Kidney epithelial cell (primary cell): Measurements from ENCODE around the gene NT5C1B. TPM values are rescaled to one million over a fixed set of nuclear protein-coding genes. Genes with fewer than 3 reads are reported as not detected.

Experiments
- DNase-seq: peaks from one replicate; pipeline ENCODE4 v3.0.0-alpha.2; 2010; ENCODE audit warnings: low read depth
- H3K27me3 ChIP-seq: 2 replicates; pipeline ENCODE4 v1.6.0; 2011; ENCODE audit warnings: low read length; ENCODE audit not compliant: control insufficient read depth, insufficient read depth
- H3K36me3 ChIP-seq: 2 replicates; pipeline ENCODE4 v1.5.1; 2011; ENCODE audit warnings: low read length; ENCODE audit not compliant: control insufficient read depth, insufficient read depth
- H3K4me3 ChIP-seq: 2 replicates; pipeline ENCODE4 v1.5.1; 2011; ENCODE audit warnings: low read depth, mild to moderate bottlenecking, control low read depth, low read length
- CTCF ChIP-seq: IDR thresholded peaks from 2 replicates; pipeline ENCODE4 v1.5.1; 2011; ENCODE audit warnings: mild to moderate bottlenecking, moderate library complexity, low read length, control low read depth, inconsistent platforms; ENCODE audit not compliant: insufficient read depth, poor library complexity, severe bottlenecking
- total RNA-seq: library from RNA; depleted of rRNA; stranded (reverse); fragments of >200 nt; gene quantifications from 2 replicates; pipeline ENCODE4 v1.2.3, GENCODE V29; 2015

NT5C1B gene
- total RNA-seq, 1 donor from 2014 or later = not detected

- Histone ChIP-seq H3K4me3 (no peak overlapping the region), H3K27me3 (no peaks in the 10 kb centered on the region), H3K36me3 (no peaks in the 10 kb centered on the region)
- no peak for DNase-seq
- no peak for TF ChIP-seq CTCF
These were observed 38.9 kb downstream of the NT5C1B start for GRCh38 chr2:18550433-18550832.

- no peak for TF ChIP-seq CTCF
- Histone ChIP-seq H3K4me3 (no peak overlapping the region), H3K36me3 (no peaks in the 10 kb centered on the region), H3K27me3 (no peaks in the 10 kb centered on the region)
- no peak for DNase-seq
These were observed 40.3 kb downstream of the NT5C1B start for GRCh38 chr2:18549083-18549482.

GRCh38 chr2:18548621-18549020 is 40.7 kb downstream of the NT5C1B start:
- TF ChIP-seq CTCF = no peak
- no peaks in the 10 kb centered on the region for H3K27me3 ChIP-seq
- H3K36me3 ChIP-seq = no peaks in the 10 kb centered on the region
- no peak overlapping the region for H3K4me3 ChIP-seq
- no peak for DNase-seq

- no peak for DNase-seq
- no peak overlapping the region for H3K4me3 ChIP-seq
- TF ChIP-seq CTCF = no peak
- H3K27me3 ChIP-seq = no peaks in the 10 kb centered on the region
- no peaks in the 10 kb centered on the region for H3K36me3 ChIP-seq
These were observed 42.8 kb downstream of the NT5C1B start for GRCh38 chr2:18546567-18546966.

- no peaks in the 10 kb centered on the region for H3K36me3 ChIP-seq
- H3K27me3 ChIP-seq = no peaks in the 10 kb centered on the region
- H3K4me3 ChIP-seq = no peak overlapping the region
- DNase-seq = no peak
- no peak for TF ChIP-seq CTCF
These were observed 44.0 kb downstream of the NT5C1B start for GRCh38 chr2:18545384-18545783.

GRCh38 chr2:18544171-18544570 is 45.2 kb downstream of the NT5C1B start:
- no peak for DNase-seq
- TF ChIP-seq CTCF = no peak
- no peak overlapping the region for H3K4me3 ChIP-seq
- H3K36me3 ChIP-seq = no peaks in the 10 kb centered on the region
- H3K27me3 ChIP-seq = no peaks in the 10 kb centered on the region
